Smooth muscle cell (in vitro differentiated cells): ENCODE results near the gene VEPH1. TPM values are rescaled to one million over a fixed set of nuclear protein-coding genes. Genes with fewer than 3 reads are reported as not detected.

ENCODE experiments used
- DNase-seq: peaks from one replicate; lab custom pipeline; 2025; ENCODE audit not compliant: unreplicated experiment; lab: John Stamatoyannopoulos, UW
- H2AFZ ChIP-seq: fragments of 200-600 bp; sonication (generic); 2 replicates; pipeline ENCODE4 v1.6.0; 2016; ENCODE audit warnings: antibody characterized with exemption, low read depth, mild to moderate bottlenecking
- H3F3A ChIP-seq: fragments of 200-600 bp; sonication (generic); 2 replicates; pipeline ENCODE4 v1.6.0; 2017; ENCODE audit warnings: antibody characterized with exemption, low read depth
- H3K27ac ChIP-seq: fragments of 200-600 bp; sonication (generic); 2 replicates; pipeline ENCODE4 v1.5.1; 2016; ENCODE audit warnings: low read depth, mild to moderate bottlenecking
- H3K27me3 ChIP-seq: fragments of 200-600 bp; sonication (generic); 2 replicates; pipeline ENCODE4 v1.6.1; 2016; ENCODE audit warnings: low read depth, mild to moderate bottlenecking
- H3K36me3 ChIP-seq: fragments of 200-600 bp; sonication (generic); 2 replicates; pipeline ENCODE4 v1.5.1; 2016; ENCODE audit warnings: low read depth
- H3K4me1 ChIP-seq: fragments of 200-600 bp; sonication (generic); 2 replicates; pipeline ENCODE4 v1.5.1; 2016; ENCODE audit warnings: low read depth
- H3K4me2 ChIP-seq: fragments of 200-600 bp; sonication (generic); 2 replicates; pipeline ENCODE4 v1.6.0; 2016; ENCODE audit warnings: mild to moderate bottlenecking
- H3K4me3 ChIP-seq: fragments of 200-600 bp; sonication (generic); 2 replicates; pipeline ENCODE4 v1.5.1; 2016; ENCODE audit warnings: mild to moderate bottlenecking
- H3K79me2 ChIP-seq: fragments of 200-600 bp; sonication (generic); 2 replicates; pipeline ENCODE4 v1.6.0; 2016; ENCODE audit warnings: low read depth, mild to moderate bottlenecking
- H3K9ac ChIP-seq: fragments of 200-600 bp; sonication (generic); 2 replicates; pipeline ENCODE4 v1.6.0; 2016; ENCODE audit warnings: low read depth
- H3K9me3 ChIP-seq: fragments of 200-600 bp; sonication (generic); replicated peaks from 2 replicates; pipeline ENCODE4 v1.5.1; 2016; ENCODE audit warnings: low read depth
- H4K20me1 ChIP-seq: fragments of 200-600 bp; sonication (generic); 2 replicates; pipeline ENCODE4 v1.6.0; 2016; ENCODE audit warnings: low read depth
- WGBS: methylation state at CpG from one replicate; pipeline ENCODE4 v1.1.7; 2016; ENCODE audit warnings: low lambda C conversion rate; 5-methylcytosine and 5-hydroxymethylcytosine counted together
- polyA plus RNA-seq: library from polyadenylated mRNA; unstranded; fragments of >200 nt; fragmentation: Nextera tagmentation; extraction: Ambion mirVana; gene quantifications from 2 replicates; pipeline ENCODE4 v1.2.1, GENCODE V29; 2016
- total RNA-seq: library from RNA; depleted of rRNA; stranded (reverse); fragments of >200 nt; gene quantifications from 2 replicates; pipeline ENCODE4 v1.2.3, GENCODE V29; 2014
- TF ChIP-seq, protein P1 (sequence below): fragments of 200-600 bp; sonication (generic); IDR thresholded peaks from 2 replicates; pipeline ENCODE4 v1.5.1; 2017; ENCODE audit warnings: borderline replicate concordance, mild to moderate bottlenecking, antibody characterized with exemption; ENCODE audit not compliant: insufficient read depth, poor library complexity, severe bottlenecking

The VEPH1 gene
- total and polyA plus RNA-seq, 2 experiments from 2014 or later = 0.58 to 3.0 TPM

DNA sequence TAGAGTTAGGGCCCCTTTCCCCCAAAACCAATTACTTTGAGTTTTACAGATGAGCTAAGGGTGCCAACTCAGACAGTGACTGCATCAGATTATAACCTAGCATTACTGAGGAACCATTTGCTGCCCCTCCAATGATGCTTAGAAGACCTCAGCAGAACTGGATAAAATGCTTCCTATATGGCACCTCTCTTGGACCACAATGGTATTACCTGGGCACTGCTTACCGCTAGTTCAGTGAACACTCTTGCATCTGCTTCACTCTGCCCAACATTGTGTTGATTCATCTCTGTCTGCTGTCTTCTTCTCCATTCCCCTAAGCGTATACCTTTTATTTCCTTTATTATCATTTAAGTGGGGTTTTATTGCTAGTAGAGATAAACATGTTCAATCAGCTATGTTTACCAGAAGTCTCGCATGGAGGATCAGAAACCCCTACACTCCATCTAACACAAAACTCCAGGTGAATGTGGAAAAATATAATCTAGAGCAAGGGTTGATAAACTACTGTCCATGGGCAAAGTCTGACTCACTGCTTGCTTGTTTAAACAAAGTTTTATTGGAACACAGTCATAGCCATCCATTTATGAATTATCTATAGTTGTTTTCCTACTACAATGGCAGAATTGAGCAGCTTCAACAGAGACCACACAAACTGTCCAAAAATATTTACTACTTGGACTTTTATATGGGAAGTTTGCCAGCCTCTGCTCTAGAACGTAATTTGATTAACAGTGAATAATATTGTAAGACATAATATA lies 166.8 kb downstream of the VEPH1 start:
- peaks cover 8% of the 10 kb centered on the region for H3K4me1 ChIP-seq
- H3K9ac ChIP-seq = no peak overlapping the region
- no peak overlapping the region for H3K4me3 ChIP-seq
- no peak overlapping the region for H3K4me2 ChIP-seq
- no peaks in the 10 kb centered on the region for H3K9me3 ChIP-seq
- no peak overlapping the region for H3K27ac ChIP-seq
- no peaks in the 10 kb centered on the region for H3K79me2 ChIP-seq
- H3K27me3 ChIP-seq = no peaks in the 10 kb centered on the region
- H4K20me1 ChIP-seq = no peaks in the 10 kb centered on the region
- no peaks in the 10 kb centered on the region for H3F3A ChIP-seq
- no peak for DNase-seq
- 96% methylated on average over 4 of the region's 4 CpGs for WGBS
- no peaks in the 10 kb centered on the region for H3K36me3 ChIP-seq
- TF ChIP-seq, protein P1, sequence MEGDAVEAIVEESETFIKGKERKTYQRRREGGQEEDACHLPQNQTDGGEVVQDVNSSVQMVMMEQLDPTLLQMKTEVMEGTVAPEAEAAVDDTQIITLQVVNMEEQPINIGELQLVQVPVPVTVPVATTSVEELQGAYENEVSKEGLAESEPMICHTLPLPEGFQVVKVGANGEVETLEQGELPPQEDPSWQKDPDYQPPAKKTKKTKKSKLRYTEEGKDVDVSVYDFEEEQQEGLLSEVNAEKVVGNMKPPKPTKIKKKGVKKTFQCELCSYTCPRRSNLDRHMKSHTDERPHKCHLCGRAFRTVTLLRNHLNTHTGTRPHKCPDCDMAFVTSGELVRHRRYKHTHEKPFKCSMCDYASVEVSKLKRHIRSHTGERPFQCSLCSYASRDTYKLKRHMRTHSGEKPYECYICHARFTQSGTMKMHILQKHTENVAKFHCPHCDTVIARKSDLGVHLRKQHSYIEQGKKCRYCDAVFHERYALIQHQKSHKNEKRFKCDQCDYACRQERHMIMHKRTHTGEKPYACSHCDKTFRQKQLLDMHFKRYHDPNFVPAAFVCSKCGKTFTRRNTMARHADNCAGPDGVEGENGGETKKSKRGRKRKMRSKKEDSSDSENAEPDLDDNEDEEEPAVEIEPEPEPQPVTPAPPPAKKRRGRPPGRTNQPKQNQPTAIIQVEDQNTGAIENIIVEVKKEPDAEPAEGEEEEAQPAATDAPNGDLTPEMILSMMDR = no peak
- H2AFZ ChIP-seq = no peak overlapping the region

DNA sequence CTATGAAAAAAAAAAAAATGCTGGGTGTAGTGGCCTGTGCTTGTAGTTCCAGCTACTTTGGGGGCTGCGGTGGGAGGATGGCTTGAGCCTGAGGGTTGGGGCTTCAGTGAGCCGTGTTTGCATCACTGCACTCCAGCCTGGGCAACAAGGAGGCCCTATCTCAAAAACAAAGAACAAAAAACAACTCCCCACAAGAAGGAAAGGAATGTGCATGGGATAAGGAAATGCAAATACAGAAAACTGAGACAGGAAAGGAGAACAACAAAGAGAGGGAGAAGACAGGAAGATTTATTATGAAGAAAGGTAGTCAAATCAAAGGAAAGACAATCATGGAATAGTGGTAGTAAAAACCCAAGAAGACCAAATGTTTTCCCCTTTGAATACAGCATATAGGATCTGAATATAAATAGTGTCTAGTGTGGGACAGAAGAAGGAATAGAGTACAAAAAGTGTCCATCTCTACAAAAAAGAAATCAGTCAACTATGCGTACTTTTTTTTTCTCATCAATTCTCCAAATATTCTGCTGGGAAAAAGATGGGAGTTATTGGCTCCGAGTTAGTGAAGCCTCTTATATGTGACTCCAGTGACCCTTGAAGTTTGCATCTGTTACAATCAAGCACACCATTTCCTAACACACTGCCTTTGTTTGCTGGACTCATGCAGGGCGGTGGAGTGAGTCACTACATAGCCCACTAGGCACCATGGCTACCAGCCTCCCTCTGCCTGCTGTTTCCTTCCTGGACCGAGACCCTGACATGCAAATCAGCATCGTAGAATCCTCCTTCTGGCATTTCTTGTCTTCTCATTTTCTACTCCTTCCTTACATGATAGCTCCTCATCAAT lies 167.8 kb downstream of the VEPH1 start:
- Histone ChIP-seq H3K79me2 (no peaks in the 10 kb centered on the region), H3K27ac (no peak overlapping the region), H3K9ac (no peak overlapping the region), H3F3A (no peaks in the 10 kb centered on the region), H3K4me1 (peaks cover 8% of the 10 kb centered on the region), H3K9me3 (no peaks in the 10 kb centered on the region), H3K27me3 (no peaks in the 10 kb centered on the region), H3K4me2 (no peak overlapping the region), H3K4me3 (no peak overlapping the region), H3K36me3 (no peaks in the 10 kb centered on the region), H2AFZ (peak overlapping the region; percentile 22), H4K20me1 (no peaks in the 10 kb centered on the region)
- TF ChIP-seq, protein P1 = no peak
- WGBS = 64% methylated on average over 7 of the region's 7 CpGs
- no peak for DNase-seq

DNA sequence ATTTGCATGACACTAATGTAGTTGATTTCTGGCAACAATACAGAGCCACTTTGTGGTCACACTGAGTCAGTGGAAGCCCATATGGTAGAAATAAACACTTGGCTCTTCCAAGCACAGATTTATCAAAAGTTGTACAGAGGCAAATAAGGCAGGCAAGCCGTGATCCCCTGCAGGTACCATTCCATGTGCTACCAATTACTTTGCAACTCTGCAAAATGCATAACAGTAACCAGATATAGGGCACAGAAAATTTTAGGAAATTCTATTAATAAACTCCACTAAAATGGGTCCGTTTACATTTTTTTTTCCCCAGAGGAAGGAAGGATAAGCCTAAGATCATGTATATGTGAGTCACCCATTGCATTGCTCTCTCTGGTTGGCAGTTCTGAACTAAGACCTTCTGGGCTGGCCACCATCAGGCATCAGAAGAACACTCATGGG lies 169.6 kb downstream of the VEPH1 start:
- Histone ChIP-seq H3K4me3 (no peak overlapping the region), H3K36me3 (no peaks in the 10 kb centered on the region), H4K20me1 (no peaks in the 10 kb centered on the region), H3K9ac (no peak overlapping the region), H3K9me3 (no peaks in the 10 kb centered on the region), H3K27me3 (no peaks in the 10 kb centered on the region), H2AFZ (no peak overlapping the region), H3K4me1 (peaks cover 8% of the 10 kb centered on the region), H3F3A (no peaks in the 10 kb centered on the region), H3K4me2 (peak overlapping the region; percentile 56), H3K79me2 (no peaks in the 10 kb centered on the region), H3K27ac (no peak overlapping the region)
- DNase-seq = no peak
- 43% methylated on average over 2 of the region's 2 CpGs for WGBS
- TF ChIP-seq, protein P1 = no peak
